Measurements from ENCODE around the gene G3BP2. TPM values are rescaled to one million over a fixed set of nuclear protein-coding genes. Genes with fewer than 3 reads are reported as not detected.

Gene G3BP2
- total RNA-seq, 1 donor from 2014 or later = 281 TPM

DNA sequence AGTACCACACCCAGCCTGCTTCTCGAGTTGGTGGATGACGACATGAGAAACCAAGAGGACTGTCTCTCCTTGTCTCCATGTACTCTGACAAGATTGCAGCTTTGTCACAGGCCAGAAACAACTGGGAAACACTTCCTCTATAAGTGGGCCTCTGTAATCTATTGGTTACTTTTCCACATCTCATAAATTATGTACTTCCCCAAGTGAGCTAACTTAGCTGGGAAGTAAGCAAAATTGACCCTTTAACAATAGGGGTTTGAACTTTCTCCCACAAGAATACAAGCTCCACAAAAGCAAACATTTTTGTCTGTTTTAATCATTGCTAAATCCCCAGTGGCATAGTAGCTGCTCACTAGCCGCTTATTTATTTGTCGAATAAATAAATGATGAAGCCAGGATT lies 37.0 kb upstream of the G3BP2 start:
- no peak overlapping the region for H3K4me3 Mint-ChIP-seq (ENCODE audit: unreplicated experiment)
- H3K4me1 ChIP-seq (ENCODE audit: insufficient read depth, low read length) = peaks cover 7% of the 10 kb centered on the region
- H2AFZ ChIP-seq (ENCODE audit: low read depth, low read length) = no peak overlapping the region
- H3K27me3 ChIP-seq (ENCODE audit: insufficient read depth, low read length) = no peaks in the 10 kb centered on the region
- no peaks in the 10 kb centered on the region for H3K9me3 ChIP-seq (ENCODE audit: insufficient read depth, low read depth, low read length)
- H3K27ac ChIP-seq (ENCODE audit: low read depth, low read length) = no peak overlapping the region
- H3K4me3 ChIP-seq (ENCODE audit: insufficient read depth, low read depth, low read length) = no peak overlapping the region
- H3K9me3 Mint-ChIP-seq (ENCODE audit: unreplicated experiment) = no peaks in the 10 kb centered on the region
- FAIRE-seq = no peak
- no peaks in the 10 kb centered on the region for H3K36me3 ChIP-seq (ENCODE audit: insufficient read depth, low read length)
- TF ChIP-seq CTCF (IDR thresholded peaks at IDR 0.05; ENCODE audit: insufficient read depth, low read depth, low read length) (no peak), EZH2 (IDR thresholded peaks at IDR 0.05; ENCODE audit: insufficient read depth, low read length) (no peak)
- H3K27ac Mint-ChIP-seq (ENCODE audit: unreplicated experiment) = no peak overlapping the region
- H4K20me1 ChIP-seq (ENCODE audit: insufficient read depth, low read length) = peaks cover 21% of the 10 kb centered on the region
- peaks cover 7% of the 10 kb centered on the region for H3K36me3 Mint-ChIP-seq (ENCODE audit: low read depth, unreplicated experiment)
- H3K9ac ChIP-seq (ENCODE audit: low read length) = no peak overlapping the region
- H3K27me3 Mint-ChIP-seq (ENCODE audit: low read depth, unreplicated experiment) = no peaks in the 10 kb centered on the region
- H3K4me1 Mint-ChIP-seq (ENCODE audit: low read depth, unreplicated experiment) = peaks cover 13% of the 10 kb centered on the region
- H3K4me2 ChIP-seq (ENCODE audit: low read length) = no peak overlapping the region
- H3K79me2 ChIP-seq (ENCODE audit: insufficient read depth, low read length) = peaks cover 2% of the 10 kb centered on the region
- peak; percentile 45 for DNase-seq (ENCODE audit: low read depth)

- H3K36me3 Mint-ChIP-seq (ENCODE audit: low read depth, unreplicated experiment) = peaks cover 7% of the 10 kb centered on the region
- H3K4me3 ChIP-seq (ENCODE audit: insufficient read depth, low read depth, low read length) = no peak overlapping the region
- H3K79me2 ChIP-seq (ENCODE audit: insufficient read depth, low read length) = no peaks in the 10 kb centered on the region
- no peaks in the 10 kb centered on the region for H3K9me3 Mint-ChIP-seq (ENCODE audit: unreplicated experiment)
- no peaks in the 10 kb centered on the region for H3K9me3 ChIP-seq (ENCODE audit: insufficient read depth, low read depth, low read length)
- DNase-seq (ENCODE audit: low read depth) (no peak), FAIRE-seq (no peak)
- no peak overlapping the region for H3K4me3 Mint-ChIP-seq (ENCODE audit: unreplicated experiment)
- no peaks in the 10 kb centered on the region for H3K27me3 ChIP-seq (ENCODE audit: insufficient read depth, low read length)
- H3K4me2 ChIP-seq (ENCODE audit: low read length) = no peak overlapping the region
- no peak overlapping the region for H3K27ac ChIP-seq (ENCODE audit: low read depth, low read length)
- no peaks in the 10 kb centered on the region for H3K36me3 ChIP-seq (ENCODE audit: insufficient read depth, low read length)
- peak overlapping the region; percentile 47 for H3K27ac Mint-ChIP-seq (ENCODE audit: unreplicated experiment)
- H2AFZ ChIP-seq (ENCODE audit: low read depth, low read length) = no peak overlapping the region
- peaks cover 5% of the 10 kb centered on the region for H3K4me1 Mint-ChIP-seq (ENCODE audit: low read depth, unreplicated experiment)
- no peaks in the 10 kb centered on the region for H3K4me1 ChIP-seq (ENCODE audit: insufficient read depth, low read length)
- TF ChIP-seq CTCF (IDR thresholded peaks at IDR 0.05; ENCODE audit: insufficient read depth, low read depth, low read length) (no peak), EZH2 (IDR thresholded peaks at IDR 0.05; ENCODE audit: insufficient read depth, low read length) (no peak)
- H3K27me3 Mint-ChIP-seq (ENCODE audit: low read depth, unreplicated experiment) = no peaks in the 10 kb centered on the region
- H4K20me1 ChIP-seq (ENCODE audit: insufficient read depth, low read length) = peaks cover 14% of the 10 kb centered on the region
- no peak overlapping the region for H3K9ac ChIP-seq (ENCODE audit: low read length)
Measured at GRCh38 chr4:75708218-75708691, 35.0 kb upstream of the G3BP2 start.

- Histone ChIP-seq H3K4me1 (ENCODE audit: insufficient read depth, low read length) (no peaks in the 10 kb centered on the region), H3K9me3 (ENCODE audit: insufficient read depth, low read depth, low read length) (no peaks in the 10 kb centered on the region), H3K79me2 (ENCODE audit: insufficient read depth, low read length) (peaks cover 4% of the 10 kb centered on the region), H2AFZ (ENCODE audit: low read depth, low read length) (no peak overlapping the region), H3K36me3 (ENCODE audit: insufficient read depth, low read length) (no peaks in the 10 kb centered on the region), H3K27me3 (ENCODE audit: insufficient read depth, low read length) (no peaks in the 10 kb centered on the region), H3K27ac (ENCODE audit: low read depth, low read length) (no peak overlapping the region), H4K20me1 (ENCODE audit: insufficient read depth, low read length) (peaks cover 11% of the 10 kb centered on the region), H3K4me2 (ENCODE audit: low read length) (no peak overlapping the region), H3K9ac (ENCODE audit: low read length) (no peak overlapping the region), H3K4me3 (ENCODE audit: insufficient read depth, low read depth, low read length) (no peak overlapping the region)
- no peak overlapping the region for H3K27ac Mint-ChIP-seq (ENCODE audit: unreplicated experiment)
- FAIRE-seq = no peak
- H3K27me3 Mint-ChIP-seq (ENCODE audit: low read depth, unreplicated experiment) = no peaks in the 10 kb centered on the region
- no peak for DNase-seq (ENCODE audit: low read depth)
- H3K4me1 Mint-ChIP-seq (ENCODE audit: low read depth, unreplicated experiment) = peaks cover 8% of the 10 kb centered on the region
- H3K36me3 Mint-ChIP-seq (ENCODE audit: low read depth, unreplicated experiment) = peaks cover 11% of the 10 kb centered on the region
- TF ChIP-seq CTCF (IDR thresholded peaks at IDR 0.05; ENCODE audit: insufficient read depth, low read depth, low read length) = no peak
- no peak for TF ChIP-seq EZH2 (IDR thresholded peaks at IDR 0.05; ENCODE audit: insufficient read depth, low read length)
- H3K9me3 Mint-ChIP-seq (ENCODE audit: unreplicated experiment) = no peaks in the 10 kb centered on the region
- H3K4me3 Mint-ChIP-seq (ENCODE audit: unreplicated experiment) = no peak overlapping the region
Measured at GRCh38 chr4:75705198-75705977, 32.2 kb upstream of the G3BP2 start.
